GM21529 (cell line): ENCODE data around the gene TRMT44.
"Not testable (repeated sequence)": the region's sequence is repeated elsewhere in the genome, so short reads cannot be mapped to it uniquely, and the experiment has no call there.

ENCODE experiments used
- ATAC-seq: cut with Tn5 transposase; IDR thresholded peaks from one replicate; pipeline ENCODE4 v1.9.1; 2021; ENCODE audit not compliant: unreplicated experiment

The TRMT44 gene

GRCh38 chr4:8405516-8405875 lies 35.1 kb upstream of the TRMT44 start:
- no peak for ATAC-seq

GRCh38 chr4:8406887-8407286 lies 33.7 kb upstream of the TRMT44 start:
- not testable (repeated sequence) for ATAC-seq

DNA sequence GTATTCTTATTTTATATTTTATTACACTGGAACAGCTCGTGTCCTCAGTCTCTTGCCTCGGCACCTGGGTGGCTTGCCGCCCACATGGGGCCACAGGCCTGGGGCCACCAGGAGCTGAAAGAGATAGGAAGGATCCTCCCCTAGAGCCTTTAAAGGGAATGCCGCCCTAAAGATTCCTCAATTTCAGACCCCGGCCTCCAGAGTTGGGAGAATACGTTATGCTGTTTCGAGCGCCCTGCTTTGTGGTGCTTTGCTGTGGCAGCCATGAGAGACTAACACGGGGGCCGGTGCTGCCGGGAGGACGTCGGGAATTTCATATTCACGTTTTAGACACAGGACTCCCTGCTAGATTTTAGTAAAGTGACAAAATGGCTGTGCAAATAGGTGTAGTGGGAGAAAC lies 33.3 kb upstream of the TRMT44 start:
- no peak for ATAC-seq

DNA sequence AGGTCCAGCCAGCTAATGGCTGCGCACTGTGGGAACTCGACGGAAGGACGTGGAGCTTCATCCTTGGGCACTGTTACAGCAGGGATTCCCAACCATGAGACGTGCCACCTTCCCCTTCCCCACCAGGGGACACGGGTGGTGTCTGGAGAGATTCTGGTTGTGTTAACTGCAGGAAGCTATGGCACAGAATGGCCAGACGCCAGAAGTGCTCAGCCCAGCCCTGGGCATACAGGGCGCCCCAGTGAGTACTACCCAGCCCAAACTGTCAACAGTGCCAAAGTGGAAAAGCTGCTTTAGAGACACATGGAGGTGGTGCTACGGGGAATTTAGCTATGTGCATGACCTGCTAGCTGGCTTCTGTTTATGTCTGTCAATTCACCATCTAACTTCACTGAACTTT lies 32.8 kb upstream of the TRMT44 start:
- no peak for ATAC-seq

DNA sequence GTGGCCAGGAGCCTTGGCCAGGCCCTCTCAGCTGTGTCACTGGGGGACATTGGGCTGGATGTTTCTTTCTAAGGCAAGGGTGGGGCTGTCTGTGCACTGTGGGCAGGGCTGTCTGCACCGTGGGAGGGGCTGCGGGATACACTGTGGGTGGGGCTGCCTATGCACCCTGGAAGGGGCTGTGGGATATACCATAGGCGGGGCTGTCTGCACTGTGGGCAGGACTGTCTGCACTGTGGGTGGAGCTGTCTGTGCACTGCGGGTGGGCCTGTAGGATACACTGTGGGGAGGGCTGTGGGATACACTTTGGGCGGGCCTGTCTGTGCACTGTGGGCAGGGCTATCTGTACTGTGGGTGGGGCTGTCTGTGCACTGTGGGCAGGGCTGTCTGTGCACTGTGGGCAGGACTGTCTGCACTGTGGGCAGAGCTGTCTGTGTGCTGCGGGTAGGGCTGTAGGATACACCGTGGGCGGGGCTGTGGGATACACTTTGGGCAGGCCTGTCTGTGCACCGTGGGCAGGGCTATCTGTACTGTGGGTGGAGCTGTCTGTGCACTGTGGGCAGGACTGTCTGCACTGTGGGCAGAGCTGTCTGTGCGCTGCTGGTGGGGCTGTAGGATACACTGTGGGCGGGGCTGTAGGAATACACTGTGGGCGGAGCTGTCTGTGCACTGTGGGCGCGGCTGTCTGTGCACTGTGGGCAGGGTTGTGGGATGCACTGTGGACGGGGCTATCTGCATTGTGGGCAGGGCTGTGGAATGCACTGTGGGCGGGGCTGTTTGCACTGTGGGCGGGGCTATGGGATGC lies 31.1 kb upstream of the TRMT44 start:
- ATAC-seq, result no peak

- no peak for ATAC-seq
Observed at GRCh38 chr4:8410066-8410625, 30.4 kb upstream of the TRMT44 start.

GRCh38 chr4:8410641-8411271 lies 29.8 kb upstream of the TRMT44 start:
- no peak for ATAC-seq

DNA sequence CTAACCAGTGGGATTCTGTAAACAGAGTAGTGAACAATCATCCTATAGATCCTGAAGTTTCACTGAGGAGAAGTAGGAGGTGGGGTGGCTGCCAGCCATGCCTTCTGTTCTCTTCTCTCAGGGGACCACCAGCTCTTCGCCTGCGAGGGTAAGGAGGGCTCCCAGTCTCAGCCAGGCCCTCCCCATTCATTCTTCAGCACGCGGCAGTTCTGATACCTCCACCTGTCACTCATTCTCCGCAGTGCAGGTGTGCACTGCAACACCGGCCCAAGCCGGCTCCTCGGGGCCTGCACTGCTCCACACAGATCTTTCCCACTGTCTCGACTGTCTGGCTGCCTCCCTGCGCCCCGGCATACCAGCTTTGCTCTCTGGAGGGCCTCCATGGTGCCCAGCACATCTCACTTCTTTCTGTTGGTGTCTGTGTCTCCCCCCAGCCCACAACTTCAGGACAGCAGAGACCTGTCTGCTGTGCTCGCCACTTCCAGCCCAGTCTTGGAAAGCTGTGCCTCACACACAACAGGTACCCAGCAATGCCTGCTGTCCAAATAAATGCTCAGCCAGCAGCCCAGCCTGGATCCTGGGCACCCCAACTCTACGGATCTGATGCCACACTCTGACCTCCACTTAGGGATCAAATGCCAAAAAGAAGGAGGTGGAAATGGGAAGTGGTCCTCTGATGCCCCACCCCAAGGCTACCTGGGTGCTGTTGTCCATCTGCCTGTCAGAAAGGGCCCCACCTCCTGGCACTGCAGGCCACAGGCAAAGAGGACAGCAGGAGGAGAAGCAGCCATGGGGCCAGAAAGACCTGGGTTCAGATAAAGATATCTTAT lies 29.0 kb upstream of the TRMT44 start:
- no peak for ATAC-seq

DNA sequence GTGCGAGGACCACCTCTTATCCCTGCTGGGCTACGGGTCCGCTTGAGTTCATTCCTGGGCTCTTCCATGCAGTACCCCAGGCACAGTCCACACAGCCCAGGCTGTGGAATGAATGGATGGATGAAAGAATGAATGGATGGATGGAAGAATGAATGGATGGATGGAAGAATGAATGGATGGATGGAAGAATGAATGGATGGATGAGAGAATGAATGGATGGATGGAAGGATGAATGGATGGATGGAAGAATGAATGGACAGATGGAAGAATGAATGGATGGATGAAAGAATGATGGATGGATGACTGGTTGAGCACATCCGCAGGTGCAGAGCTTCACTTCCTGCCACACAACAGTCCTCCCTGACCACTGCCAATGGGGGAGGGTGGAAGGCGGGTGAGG lies 28.3 kb upstream of the TRMT44 start:
- no peak for ATAC-seq

GRCh38 chr4:8414377-8414776 lies 26.2 kb upstream of the TRMT44 start:
- ATAC-seq, result no peak

GRCh38 chr4:8417071-8417614 lies 23.4 kb upstream of the TRMT44 start:
- ATAC-seq, result no peak

DNA sequence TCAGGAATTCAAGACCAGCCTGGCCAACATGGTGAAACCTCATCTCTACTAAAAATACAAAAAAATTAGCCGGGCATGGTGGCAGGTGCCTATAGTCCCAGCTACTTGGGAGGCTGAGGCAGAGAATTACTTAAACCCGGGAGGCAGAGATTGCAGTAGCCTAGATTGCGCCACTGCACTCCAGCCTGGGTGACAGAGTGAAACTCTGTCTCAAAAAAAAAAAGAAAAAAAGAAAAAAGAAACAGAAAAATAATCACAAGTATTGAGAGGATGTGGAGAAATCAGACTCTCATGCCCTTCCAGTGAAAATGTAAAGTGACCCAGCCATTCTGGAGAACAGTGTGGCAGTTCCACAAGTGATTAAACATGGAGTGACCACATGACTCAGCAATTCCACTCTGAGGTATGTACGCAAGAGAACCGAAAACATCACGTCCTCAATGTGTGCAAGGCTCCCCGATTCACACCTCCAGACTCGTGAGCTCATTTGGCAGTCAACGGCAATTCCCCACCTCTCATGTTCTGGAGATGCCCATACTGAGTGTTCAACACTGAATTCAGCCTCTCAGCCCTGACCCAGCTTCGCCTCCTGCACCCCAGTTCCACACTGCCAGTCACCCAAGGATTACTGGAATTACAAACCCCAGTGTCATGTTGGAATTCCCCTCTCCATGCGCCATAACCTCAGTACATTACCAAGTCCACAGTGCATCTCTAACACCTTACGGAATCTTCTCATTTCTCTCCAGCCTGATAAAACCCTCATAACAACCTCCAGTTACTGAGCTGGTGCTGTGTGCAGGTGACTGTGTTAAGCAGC lies 21.1 kb upstream of the TRMT44 start:
- ATAC-seq, result peak; percentile 88

DNA sequence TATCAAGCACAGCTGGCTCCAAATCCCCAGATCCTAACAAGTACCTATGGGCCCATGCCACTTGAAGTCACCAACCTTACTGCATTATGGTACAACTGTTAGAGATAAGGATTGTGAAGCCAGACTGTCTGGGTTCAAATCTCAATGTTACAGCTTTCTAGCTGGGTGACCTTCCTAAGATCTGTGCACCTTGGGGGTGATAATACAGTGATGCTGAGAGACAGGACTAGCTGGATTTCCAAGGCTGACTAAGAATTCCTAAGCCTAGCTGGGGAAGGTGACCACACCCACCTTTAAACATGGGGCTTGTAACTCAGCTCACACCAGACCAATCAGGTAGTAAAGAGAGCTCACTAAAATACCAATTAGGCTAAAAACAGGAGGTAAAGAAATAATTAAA lies 20.4 kb upstream of the TRMT44 start:
- not testable (repeated sequence) for ATAC-seq

DNA sequence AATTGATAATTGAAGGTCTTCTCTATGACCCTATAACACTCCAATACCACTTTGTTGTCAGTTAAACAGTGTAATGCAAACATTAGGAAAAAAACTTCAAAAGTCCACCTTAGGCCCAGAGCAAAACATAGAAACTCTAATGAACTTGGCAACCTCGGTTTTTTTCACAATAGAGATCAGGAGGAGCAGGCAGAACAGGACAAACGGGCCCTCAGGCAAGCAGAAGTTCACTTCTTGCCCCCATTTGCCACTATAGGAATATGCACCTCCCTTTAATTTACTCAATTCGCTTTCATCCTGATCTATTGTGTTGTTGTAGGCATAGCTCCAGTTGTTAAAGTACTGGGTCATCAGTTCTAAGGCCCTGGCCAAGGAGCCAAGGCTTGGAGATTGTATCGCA lies 18.2 kb upstream of the TRMT44 start:
- no peak for ATAC-seq

GRCh38 chr4:8422786-8423185 lies 17.8 kb upstream of the TRMT44 start:
- ATAC-seq, result no peak

DNA sequence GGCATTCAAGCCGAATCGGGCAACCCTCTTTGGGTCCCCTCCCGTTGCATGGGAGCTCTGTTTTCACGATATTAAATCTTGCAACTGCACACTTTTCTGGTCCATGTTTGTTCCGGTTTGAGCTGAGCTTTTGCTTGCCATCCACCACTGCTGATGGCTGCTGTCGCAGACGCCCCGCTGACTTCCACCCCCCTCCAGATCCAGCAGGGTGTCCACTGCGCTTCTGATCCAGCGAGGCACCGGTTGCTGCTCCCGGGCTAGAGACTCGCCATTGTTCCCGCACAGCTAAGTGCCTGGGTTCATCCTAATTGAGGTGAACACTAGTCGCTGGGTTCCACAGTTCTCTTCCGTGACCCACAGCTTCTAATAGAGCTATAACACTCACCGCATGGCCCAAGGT lies 13.3 kb upstream of the TRMT44 start:
- no peak for ATAC-seq

- ATAC-seq, result peak; percentile 68
Observed at GRCh38 chr4:8427761-8428287, 12.8 kb upstream of the TRMT44 start.

DNA sequence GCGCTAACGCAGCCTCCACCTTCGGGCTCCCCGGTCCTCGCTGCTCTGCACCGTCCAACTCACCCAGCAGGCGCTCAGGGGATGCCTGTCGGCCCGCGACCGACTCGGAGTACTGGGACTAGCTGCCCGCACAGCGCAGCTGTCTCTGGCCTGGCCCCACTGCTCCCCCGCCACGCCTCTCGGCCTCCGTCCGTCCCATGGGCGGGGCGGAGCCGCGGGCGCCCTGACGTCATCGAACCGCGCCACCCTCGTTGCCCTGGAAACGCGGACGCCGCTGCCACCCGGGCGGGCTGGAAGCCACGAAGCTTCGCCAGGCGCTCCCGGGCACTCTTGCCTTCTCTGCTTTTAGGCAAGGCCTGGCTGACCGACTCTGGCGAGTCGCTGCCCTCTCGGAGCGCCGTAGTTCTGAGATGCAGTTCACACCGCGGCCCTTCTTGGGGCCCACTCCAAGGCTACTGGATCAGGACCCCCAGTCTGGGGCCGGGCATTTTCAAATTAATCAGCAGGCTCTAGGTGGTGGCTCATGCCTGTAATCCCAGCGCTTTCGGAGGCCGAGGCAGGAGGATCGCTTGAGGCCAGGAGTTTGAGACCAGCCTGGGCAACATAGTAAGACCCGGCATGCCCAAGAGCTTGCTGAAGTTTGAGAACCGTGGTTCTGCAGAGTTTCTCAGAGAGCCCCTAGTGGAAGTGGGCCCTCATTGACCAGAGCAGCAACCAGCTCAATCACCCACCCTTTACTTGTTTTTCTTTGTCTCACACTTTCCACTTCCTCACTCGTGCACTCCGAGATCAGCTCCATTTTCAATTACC lies 12.1 kb upstream of the TRMT44 start:
- ATAC-seq, result peak; percentile 89

DNA sequence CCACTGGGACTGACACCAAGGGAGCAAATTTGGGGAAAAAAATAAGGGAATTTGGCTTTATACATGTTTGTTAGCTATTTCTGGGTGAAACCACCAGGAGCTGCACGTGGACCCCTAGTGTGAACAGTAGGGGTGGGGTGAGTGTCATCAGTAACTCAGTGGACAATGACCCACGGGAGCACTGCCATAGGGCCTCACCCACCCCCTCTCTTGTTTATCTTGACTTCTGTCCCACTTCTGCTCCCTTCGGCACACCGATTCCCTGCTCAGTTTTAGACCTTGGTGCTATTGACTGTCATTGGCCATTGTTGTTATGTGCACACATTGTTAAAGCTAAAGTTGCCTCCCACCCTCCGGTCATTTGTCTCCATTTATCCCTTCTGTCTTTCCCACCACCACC lies 9.0 kb upstream of the TRMT44 start:
- ATAC-seq, result no peak
